PC-9 (cell line): ENCODE data around the gene NDUFAF8. TPM values are rescaled to one million over a fixed set of nuclear protein-coding genes. Genes with fewer than 3 reads are reported as not detected.

ENCODE experiments used
- BruUV-seq: library from RNA; stranded (reverse); fragments of 400-500 nt; replicated peaks from 2 replicates; lab custom pipeline; 2021; lab: Mats Ljungman, UMichigan
- CTCF ChIA-PET: fragments of 300-600 bp; sonication (Branson Sonifier 250); formaldehyde crosslinking; loops from one replicate; lab custom pipeline; 2022; ENCODE audit warnings: antibody characterized with exemption; lab: Charles Lee
- POLR2A ChIA-PET: fragments of 300-600 bp; sonication (Branson Sonifier 250); formaldehyde crosslinking; loops from one replicate; lab custom pipeline; 2022; ENCODE audit warnings: antibody characterized with exemption; ENCODE audit not compliant: unreplicated experiment; lab: Charles Lee
- DNase-seq, 2 experiments: peaks; one replicate each; pipeline versions ENCODE4 v3.0.0 to v3.0.0-alpha.2; 2015 to 2022; ENCODE audit warnings: mixed read lengths in 1 of 2
- H2AFZ ChIP-seq: fragments of 200-600 bp; sonication (generic); 2 replicates; pipeline ENCODE4 v1.8.1; 2017; ENCODE audit warnings: antibody characterized with exemption
- H3F3A ChIP-seq: fragments of 200-600 bp; sonication (generic); 2 replicates; pipeline ENCODE4 v1.8.1; 2017; ENCODE audit warnings: antibody characterized with exemption, mild to moderate bottlenecking, low read depth; ENCODE audit not compliant: insufficient read depth
- H3K27ac ChIP-seq: fragments of 200-600 bp; sonication (generic); 2 replicates; pipeline ENCODE4 v1.6.1; 2016; ENCODE audit warnings: mixed run types
- H3K27me3 ChIP-seq: fragments of 200-600 bp; sonication (generic); 2 replicates; pipeline ENCODE4 v1.6.1; 2016; ENCODE audit warnings: low read depth, mixed run types; ENCODE audit not compliant: insufficient read depth
- H3K36me3 ChIP-seq: fragments of 200-600 bp; sonication (generic); 2 replicates; pipeline ENCODE4 v1.6.1; 2016; ENCODE audit warnings: low read depth, mixed run types
- H3K4me1 ChIP-seq: fragments of 200-600 bp; sonication (generic); replicated peaks from 2 replicates; pipeline ENCODE4 v1.6.1; 2016; ENCODE audit warnings: mixed run types; ENCODE audit not compliant: insufficient read depth
- H3K4me2 ChIP-seq: fragments of 200-600 bp; sonication (generic); 2 replicates; pipeline ENCODE4 v1.6.1; 2017; ENCODE audit warnings: mixed run types
- H3K4me3 ChIP-seq: fragments of 200-600 bp; sonication (generic); 2 replicates; pipeline ENCODE4 v1.6.1; 2016; ENCODE audit warnings: mixed run types
- H3K79me2 ChIP-seq: fragments of 200-600 bp; sonication (generic); 2 replicates; pipeline ENCODE4 v1.6.1; 2017; ENCODE audit warnings: low read depth, mixed run types
- H3K9me2 ChIP-seq: fragments of 200-600 bp; sonication (generic); 2 replicates; pipeline ENCODE4 v1.8.1; 2017; ENCODE audit warnings: mild to moderate bottlenecking; ENCODE audit not compliant: insufficient read depth
- H3K9me3 ChIP-seq: fragments of 200-600 bp; sonication (generic); 2 replicates; pipeline ENCODE4 v1.8.1; 2016; ENCODE audit warnings: low read depth; ENCODE audit not compliant: insufficient read depth
- H4K20me1 ChIP-seq: fragments of 200-600 bp; sonication (generic); 2 replicates; pipeline ENCODE4 v1.8.1; 2017; ENCODE audit not compliant: insufficient read depth
- EZH2 ChIP-seq: fragments of 200-600 bp; sonication (generic); IDR thresholded peaks from 2 replicates; pipeline ENCODE4 v1.8.0; 2017; ENCODE audit warnings: antibody characterized with exemption, low read depth
- intact Hi-C: fragments of 100-400 bp; cut with micrococcal nuclease; formaldehyde crosslinking; loops from one replicate; pipeline ENCODE4 v1.10.0; 2022; ENCODE audit not compliant: unreplicated experiment
- total RNA-seq: library from RNA; stranded (reverse); gene quantifications from 2 replicates; pipeline ENCODE4 v1.2.3, GENCODE V29; 2021
- TF ChIP-seq, protein P1 (sequence below): fragments of 200-600 bp; sonication (generic); conservative IDR thresholded peaks from 2 replicates; pipeline ENCODE4 v1.6.1; 2017; ENCODE audit warnings: mixed run types, antibody characterized with exemption, mild to moderate bottlenecking, moderate library complexity

Gene NDUFAF8
- total RNA-seq, 1 experiment from 2014 or later: 53.3 TPM

GRCh38 chr17:81260171-81260570 is 21.1 kb downstream of the NDUFAF8 start:
- ChIA-PET CTCF (no interaction called here), POLR2A (no interaction called here)
- TF ChIP-seq, protein P1, sequence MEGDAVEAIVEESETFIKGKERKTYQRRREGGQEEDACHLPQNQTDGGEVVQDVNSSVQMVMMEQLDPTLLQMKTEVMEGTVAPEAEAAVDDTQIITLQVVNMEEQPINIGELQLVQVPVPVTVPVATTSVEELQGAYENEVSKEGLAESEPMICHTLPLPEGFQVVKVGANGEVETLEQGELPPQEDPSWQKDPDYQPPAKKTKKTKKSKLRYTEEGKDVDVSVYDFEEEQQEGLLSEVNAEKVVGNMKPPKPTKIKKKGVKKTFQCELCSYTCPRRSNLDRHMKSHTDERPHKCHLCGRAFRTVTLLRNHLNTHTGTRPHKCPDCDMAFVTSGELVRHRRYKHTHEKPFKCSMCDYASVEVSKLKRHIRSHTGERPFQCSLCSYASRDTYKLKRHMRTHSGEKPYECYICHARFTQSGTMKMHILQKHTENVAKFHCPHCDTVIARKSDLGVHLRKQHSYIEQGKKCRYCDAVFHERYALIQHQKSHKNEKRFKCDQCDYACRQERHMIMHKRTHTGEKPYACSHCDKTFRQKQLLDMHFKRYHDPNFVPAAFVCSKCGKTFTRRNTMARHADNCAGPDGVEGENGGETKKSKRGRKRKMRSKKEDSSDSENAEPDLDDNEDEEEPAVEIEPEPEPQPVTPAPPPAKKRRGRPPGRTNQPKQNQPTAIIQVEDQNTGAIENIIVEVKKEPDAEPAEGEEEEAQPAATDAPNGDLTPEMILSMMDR: no peak
- TF ChIP-seq EZH2: no peak
- Histone ChIP-seq H4K20me1 (no peaks in the 10 kb centered on the region; the same call in 1 of the 2 replicates), H3K79me2 (no peaks in the 10 kb centered on the region), H3K4me1 (no peaks in the 10 kb centered on the region), H2AFZ (no peak overlapping the region), H3K4me2 (no peak overlapping the region), H3K36me3 (no peaks in the 10 kb centered on the region), H3K27me3 (no peaks in the 10 kb centered on the region), H3K9me3 (no peaks in the 10 kb centered on the region), H3F3A (no peaks in the 10 kb centered on the region), H3K9me2 (no peaks in the 10 kb centered on the region), H3K4me3 (no peak overlapping the region), H3K27ac (no peak overlapping the region)
- no TSS peak for BruUV-seq
- no peak for DNase-seq
- intact Hi-C loops: no loop called here

GRCh38 chr17:81260641-81261040 is 21.5 kb downstream of the NDUFAF8 start:
- intact Hi-C loops: no loop called here
- no peaks in the 10 kb centered on the region for H3K27me3 ChIP-seq

DNA sequence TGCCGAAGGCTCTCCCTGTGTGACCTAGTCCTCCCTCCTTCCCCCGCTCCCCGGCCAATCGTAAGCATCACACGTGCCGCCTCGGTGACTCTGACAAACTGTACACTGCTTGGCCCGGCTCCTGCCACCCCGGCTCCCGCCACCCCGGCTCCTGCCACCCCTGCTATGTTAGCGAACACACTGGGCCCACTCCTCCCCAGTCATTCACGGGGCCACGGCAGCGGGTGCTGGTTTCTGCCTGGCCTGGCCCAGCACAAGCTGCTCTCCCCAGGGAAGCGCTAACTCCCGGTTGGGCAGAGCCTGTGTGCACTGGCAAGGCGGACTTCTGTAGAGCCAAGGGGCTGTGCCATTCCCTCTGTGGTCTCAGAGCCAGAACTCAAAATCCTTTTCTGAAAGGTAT is 22.0 kb downstream of the NDUFAF8 start:
- no peaks in the 10 kb centered on the region for H3K9me3 ChIP-seq
- no peak overlapping the region for H3K4me3 ChIP-seq
- H3K4me2 ChIP-seq: no peak overlapping the region
- CTCF ChIA-PET: no interaction called here
- H3K79me2 ChIP-seq: no peaks in the 10 kb centered on the region
- no peaks in the 10 kb centered on the region for H3F3A ChIP-seq
- no TSS peak for BruUV-seq
- no peaks in the 10 kb centered on the region for H3K36me3 ChIP-seq
- TF ChIP-seq, protein P1: no peak
- TF ChIP-seq EZH2: no peak
- POLR2A ChIA-PET: no interaction called here
- no peak for DNase-seq
- H3K9me2 ChIP-seq: no peaks in the 10 kb centered on the region
- no peaks in the 10 kb centered on the region; the same call in 1 of the 2 replicates for H4K20me1 ChIP-seq
- H3K4me1 ChIP-seq: no peaks in the 10 kb centered on the region
- no peak overlapping the region for H3K27ac ChIP-seq
- H2AFZ ChIP-seq: no peak overlapping the region
- intact Hi-C loops: no loop called here
- no peaks in the 10 kb centered on the region for H3K27me3 ChIP-seq

More at GRCh38 chr17:81260641-81261040, 21.5 kb downstream of the NDUFAF8 start:
- H3K4me3 ChIP-seq: no peak overlapping the region
- no peak overlapping the region for H3K27ac ChIP-seq
- H4K20me1 ChIP-seq: no peaks in the 10 kb centered on the region; the same call in 1 of the 2 replicates
- H3K4me2 ChIP-seq: no peak overlapping the region
- ChIA-PET CTCF (no interaction called here), POLR2A (no interaction called here)
- H3K9me2 ChIP-seq: no peaks in the 10 kb centered on the region
- H3F3A ChIP-seq: no peaks in the 10 kb centered on the region
- no peaks in the 10 kb centered on the region for H3K4me1 ChIP-seq
- no peak for TF ChIP-seq EZH2
- TF ChIP-seq, protein P1: no peak
- no peaks in the 10 kb centered on the region for H3K79me2 ChIP-seq
- no peak overlapping the region for H2AFZ ChIP-seq
- H3K9me3 ChIP-seq: no peaks in the 10 kb centered on the region
- no peak for DNase-seq
- H3K36me3 ChIP-seq: no peaks in the 10 kb centered on the region
- BruUV-seq: no TSS peak
